ENCODE data around the gene MYL10.

Gene MYL10

DNA sequence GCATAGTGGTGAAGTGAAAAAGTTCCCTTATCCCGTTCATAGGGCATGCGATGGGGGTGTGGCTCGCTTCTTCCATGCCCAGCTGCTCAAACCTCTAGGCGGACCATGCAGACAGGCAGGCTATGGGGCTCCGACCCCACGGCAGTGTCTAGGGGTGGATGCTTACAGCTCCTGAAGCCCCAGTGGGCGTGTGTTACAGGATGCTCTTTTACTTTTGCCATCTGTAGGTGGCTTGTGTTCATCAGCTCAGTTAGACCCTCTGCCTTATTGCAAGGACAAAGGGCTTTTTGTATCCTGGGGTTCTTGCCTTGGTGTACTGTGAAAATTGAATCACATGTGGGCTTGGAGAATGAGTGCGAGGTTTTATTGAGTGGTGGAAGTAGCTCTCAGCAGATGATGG lies at the start of gene MYL10:
TSS of gene MYL10 (minus strand) at position 126 of the 400 bp plus-strand sequence. CDS start 178 bp downstream, outside the sequence.
- no peak for DNase-seq (ENCODE audit: low read depth in 2 of 2)

DNA sequence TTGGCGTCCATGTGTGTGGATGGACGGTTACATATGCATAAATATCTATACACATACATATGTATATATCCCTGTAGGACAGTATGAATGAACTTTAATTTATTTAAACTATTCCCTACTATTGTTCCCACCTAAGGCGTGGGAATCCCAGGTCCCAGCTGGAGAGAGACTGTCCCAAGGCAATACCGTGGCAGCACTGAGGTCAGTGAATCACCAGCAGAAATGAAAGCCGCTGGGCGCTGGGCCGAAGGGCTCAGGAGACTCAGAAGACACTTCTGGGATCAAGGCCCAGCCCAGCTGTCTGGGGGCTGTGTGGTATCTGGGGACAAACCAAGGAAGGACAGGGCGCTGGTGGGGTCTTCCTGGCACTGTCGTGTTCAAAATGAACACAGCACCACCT lies 49.6 kb upstream of the MYL10 start:
- DNase-seq (ENCODE audit: low read depth in 2 of 2): no peak

DNA sequence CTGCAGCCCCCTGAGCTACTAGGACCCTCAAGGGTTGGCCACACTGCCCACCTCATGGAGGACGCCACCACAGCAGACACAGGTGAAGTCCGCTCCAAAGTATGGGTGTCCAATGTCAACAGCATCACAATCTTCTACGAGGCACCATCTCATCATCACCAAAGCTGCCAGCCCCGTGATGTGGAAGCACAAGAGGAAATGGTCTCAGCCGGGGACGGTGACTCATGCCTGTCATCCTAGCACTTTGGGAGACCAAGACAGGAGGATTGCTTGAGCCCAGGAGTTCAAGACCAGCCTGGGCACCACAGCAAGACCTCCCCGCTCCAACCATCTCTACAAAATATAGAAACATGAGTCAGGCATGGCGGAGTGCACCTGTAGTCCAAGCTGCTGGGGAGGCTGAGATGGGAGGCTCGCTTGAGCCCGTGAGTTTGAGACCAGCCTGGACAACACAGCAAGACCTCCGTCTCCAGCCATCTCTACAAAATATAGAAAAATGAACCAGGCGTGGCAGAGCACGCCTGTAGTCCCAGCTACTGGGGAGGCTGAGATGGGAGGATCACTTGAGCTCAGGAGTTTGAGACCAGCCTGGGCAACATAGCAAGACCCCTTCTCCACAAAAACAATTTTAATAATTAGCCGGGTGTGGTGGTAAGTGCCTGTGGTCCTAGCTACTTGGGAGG lies 48.8 kb upstream of the MYL10 start:
- DNase-seq (ENCODE audit: low read depth in 2 of 2): no peak

GRCh38 chr7:101677391-101677790 lies 48.3 kb upstream of the MYL10 start:
- DNase-seq (ENCODE audit: low read depth in 2 of 2): no peak

- DNase-seq (ENCODE audit: low read depth in 2 of 2): no peak
Measured at GRCh38 chr7:101676956-101677355, 47.9 kb upstream of the MYL10 start.

- no peak for DNase-seq (ENCODE audit: low read depth in 2 of 2)
Measured at GRCh38 chr7:101676062-101676598, 47.0 kb upstream of the MYL10 start.

DNA sequence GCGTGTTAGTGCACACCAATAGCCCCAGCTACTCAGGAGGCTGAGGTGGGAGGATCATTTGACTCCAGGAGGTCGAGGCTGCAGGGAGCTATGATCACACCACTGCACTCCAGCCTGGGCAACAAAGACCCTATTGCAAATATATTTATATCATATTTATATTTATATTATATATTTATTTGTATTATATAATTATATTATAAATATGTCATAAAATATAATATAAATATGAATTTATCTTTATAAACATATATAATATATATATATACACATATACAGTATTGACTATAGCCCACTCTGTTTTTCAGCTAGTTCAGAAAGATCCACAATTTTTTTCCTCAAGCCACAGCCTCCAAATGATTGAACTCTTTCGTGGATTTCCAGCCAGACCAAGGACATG lies 45.3 kb upstream of the MYL10 start:
- DNase-seq (ENCODE audit: low read depth in 2 of 2): no peak

DNA sequence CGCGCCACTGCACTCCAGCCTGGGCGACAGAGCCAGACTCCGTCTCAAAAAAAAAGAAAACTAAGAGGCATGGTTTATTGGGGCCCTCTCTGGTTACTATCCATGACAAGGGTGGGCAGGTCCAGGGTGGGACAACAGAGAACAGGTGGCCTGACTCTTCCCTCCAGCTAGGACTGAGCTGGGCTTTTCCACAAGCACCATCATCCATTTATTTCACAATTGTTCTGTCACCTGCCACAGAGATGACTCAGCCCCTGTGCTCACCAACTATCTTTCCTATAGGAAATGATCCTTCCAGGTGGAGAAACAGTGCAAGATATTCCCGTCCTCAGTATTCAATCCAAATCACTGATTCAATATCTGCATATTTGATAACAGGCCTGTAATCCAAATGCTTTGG lies 44.9 kb upstream of the MYL10 start:
- no peak for DNase-seq (ENCODE audit: low read depth in 2 of 2)

DNA sequence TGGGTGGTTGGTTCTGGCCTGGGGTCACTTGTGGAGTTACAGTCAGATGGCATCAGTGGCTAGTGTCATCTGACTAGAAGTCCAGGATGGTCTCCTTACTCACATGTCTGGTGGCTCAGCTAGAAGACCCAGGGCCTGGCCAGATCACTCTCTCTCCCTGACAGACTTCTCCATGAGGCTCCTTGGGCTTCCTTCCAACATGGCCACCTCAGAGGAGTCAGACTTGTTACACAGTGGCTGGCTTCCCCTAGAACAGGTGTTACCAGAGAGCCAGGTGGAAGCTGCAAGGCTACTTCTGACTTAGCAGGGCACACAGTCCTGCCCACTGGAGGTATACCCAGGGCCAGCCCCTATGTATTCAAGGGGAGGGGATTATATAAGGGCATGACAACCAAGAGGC lies 44.2 kb upstream of the MYL10 start:
- DNase-seq (ENCODE audit: low read depth in 2 of 2): no peak

DNA sequence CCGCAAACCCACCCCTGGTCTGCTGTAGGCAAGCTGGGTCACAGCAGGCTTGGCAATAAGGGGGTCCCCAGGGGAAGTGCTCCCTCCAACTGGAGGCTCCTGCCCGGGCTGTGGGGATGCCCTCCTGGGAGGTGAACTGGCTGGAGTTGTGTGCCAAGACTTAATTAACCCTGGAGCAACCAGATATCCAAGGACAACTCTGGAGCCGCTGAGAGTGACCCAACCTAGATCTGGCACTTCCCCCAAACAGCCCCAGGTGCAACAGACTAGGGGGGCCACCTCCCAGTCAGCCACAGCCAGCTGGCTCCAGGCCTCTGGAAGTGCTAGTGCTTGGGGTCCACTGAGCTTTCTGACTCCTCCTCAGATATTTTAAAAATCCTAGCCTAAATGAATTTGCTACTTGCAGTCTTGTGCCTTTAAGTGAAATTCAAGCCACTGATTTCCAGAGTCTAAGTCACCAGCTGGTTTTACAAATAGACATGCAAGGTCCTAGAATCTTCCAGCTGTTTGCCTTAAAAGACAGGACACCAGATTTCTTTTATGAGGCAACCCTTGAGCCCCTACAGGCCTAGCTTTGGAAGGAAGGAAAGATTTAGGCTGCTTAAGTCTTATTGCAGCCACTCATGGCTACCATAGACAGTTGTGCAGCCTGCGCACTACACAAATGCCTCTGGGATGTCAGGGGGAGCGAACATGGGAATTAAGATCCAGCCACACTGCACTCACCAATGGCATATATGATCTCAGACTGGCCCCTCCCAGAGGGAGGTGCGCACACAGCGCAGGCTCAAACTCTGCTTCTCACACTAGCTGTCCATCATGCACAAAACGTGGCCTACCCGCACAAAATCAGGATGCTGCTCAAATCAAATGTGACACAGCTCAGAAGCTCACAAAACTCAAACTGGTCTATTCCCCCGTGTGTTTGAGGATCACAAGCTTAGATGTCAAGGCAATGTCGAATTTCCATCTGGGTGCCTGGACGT lies 42.6 kb upstream of the MYL10 start:
- DNase-seq (ENCODE audit: low read depth in 2 of 2): no peak

DNA sequence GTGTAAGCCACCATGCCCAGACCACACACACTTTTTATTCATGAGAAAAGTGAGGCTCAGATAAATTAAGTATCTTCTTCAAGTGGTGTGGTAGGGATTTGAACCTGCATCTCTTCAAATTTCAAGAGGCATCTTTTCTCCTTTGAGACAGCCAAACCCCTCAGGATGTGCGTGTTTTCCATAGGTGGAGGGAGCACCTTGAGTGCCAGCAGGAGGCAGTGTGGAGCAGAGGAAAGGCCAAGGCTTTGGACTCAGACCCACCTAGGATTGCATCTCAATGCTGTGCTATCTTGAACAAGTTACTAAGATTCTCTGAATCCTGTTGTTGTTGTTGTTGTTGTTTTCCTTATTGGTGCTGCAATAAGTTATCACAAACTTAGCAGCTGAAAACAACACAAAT lies 40.2 kb upstream of the MYL10 start:
- DNase-seq (ENCODE audit: low read depth in 2 of 2): no peak

DNA sequence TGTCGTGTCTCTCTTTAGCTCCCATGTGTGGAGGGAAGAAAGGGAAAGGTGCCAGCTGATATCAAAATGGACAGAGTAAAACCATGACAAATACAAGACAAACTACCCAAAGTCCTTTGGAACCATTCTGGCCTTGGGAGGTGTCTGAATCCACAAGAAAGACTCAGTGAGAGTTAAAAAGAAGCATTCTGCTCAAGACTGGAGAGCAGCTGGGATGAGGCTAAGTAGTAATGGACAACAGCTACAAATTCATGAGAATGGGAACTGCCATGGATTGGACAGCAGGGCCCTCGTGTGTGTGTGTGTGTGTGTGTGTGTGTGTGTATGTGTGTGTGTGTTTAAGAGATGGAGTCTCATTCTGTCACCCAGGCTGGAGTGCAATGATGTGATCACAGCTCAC lies 39.6 kb upstream of the MYL10 start:
- no peak for DNase-seq (ENCODE audit: low read depth in 2 of 2)

GRCh38 chr7:101667920-101668319 lies 38.8 kb upstream of the MYL10 start:
- no peak for DNase-seq (ENCODE audit: low read depth in 2 of 2)

DNA sequence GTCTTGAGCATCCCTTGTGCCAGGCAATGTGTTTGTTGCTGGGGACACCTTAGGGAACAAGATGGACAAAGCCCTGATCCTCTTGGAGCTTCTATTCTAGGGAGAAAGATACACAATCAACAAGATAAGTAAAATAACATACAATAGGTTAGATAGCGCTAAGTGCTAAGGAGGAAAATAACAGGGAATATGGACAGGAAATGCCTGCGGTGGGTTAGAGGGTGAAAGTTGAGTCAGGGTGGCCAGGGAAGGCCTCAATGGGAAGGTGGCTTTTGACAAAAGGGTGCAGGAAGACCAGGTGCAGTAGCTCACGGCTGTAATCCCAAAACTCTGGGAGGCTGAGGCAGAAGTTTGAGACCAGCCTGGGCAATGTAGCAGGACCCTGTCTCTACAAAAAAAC lies 38.3 kb upstream of the MYL10 start:
- no peak for DNase-seq (ENCODE audit: low read depth in 2 of 2)

DNA sequence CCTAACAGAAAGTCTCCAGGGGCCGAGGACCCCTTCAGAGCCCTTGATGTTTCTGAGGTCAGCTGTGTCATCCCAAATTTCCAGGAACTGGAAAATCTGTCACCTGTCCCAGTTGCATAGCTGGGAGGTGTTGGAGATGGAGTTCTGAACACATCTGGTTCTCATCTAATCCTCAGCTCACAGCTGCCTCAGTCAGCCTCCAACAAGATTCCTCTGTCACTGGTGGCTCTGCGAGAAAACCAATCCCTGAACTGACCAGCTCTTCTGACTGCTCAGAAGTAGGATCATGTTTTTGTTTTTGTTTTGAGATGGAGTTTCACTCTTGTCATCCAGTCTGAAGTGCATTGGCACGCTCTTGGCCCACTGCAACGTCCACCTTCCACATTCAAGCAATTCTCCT lies 37.6 kb upstream of the MYL10 start:
- no peak for DNase-seq (ENCODE audit: low read depth in 2 of 2)

DNA sequence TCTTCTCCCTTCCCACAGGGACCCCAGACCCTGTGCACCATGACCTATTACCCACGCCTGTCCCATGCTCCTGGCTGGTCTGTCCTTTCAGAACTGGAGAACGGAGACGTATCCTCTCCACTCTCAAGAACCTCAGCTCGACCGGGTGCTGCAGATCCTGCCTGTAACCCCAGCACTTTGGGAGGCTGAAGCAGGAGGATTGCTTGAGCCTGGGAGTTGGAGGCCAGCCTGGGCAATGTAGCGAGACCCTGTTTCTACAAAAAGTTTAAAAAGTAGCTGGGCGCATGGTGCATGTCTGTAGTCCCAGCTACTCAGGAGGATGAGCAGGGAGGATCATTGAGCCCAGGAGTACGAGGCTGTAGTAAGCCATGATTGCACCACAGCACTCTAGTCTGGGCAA lies 37.2 kb upstream of the MYL10 start:
- no peak for DNase-seq (ENCODE audit: low read depth in 2 of 2)

GRCh38 chr7:101664893-101665471 lies 35.9 kb upstream of the MYL10 start:
- no peak for DNase-seq (ENCODE audit: low read depth in 2 of 2)

DNA sequence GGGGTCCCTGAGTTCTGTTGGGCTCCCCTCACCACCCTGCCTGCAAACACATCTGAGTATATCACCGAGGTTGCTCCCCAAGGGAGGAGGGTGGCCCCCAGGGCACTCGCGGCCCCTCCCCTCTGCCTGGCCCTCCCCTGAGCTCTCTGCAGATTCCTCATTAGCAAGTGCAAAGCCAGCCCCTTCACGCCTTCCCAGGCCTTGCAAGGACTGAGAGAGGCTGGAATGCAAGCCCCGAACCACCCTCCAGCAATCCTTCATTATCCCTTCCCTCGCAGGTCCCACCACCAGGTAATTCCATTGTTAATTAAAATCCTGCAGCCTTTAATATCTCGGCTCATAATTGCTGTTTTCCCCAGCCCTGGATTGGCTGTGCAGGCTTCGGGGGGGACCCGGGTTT lies 35.3 kb upstream of the MYL10 start:
- DNase-seq (ENCODE audit: low read depth in 2 of 2): no peak

GRCh38 chr7:101663747-101664146 lies 34.7 kb upstream of the MYL10 start:
- no peak for DNase-seq (ENCODE audit: low read depth in 2 of 2)

DNA sequence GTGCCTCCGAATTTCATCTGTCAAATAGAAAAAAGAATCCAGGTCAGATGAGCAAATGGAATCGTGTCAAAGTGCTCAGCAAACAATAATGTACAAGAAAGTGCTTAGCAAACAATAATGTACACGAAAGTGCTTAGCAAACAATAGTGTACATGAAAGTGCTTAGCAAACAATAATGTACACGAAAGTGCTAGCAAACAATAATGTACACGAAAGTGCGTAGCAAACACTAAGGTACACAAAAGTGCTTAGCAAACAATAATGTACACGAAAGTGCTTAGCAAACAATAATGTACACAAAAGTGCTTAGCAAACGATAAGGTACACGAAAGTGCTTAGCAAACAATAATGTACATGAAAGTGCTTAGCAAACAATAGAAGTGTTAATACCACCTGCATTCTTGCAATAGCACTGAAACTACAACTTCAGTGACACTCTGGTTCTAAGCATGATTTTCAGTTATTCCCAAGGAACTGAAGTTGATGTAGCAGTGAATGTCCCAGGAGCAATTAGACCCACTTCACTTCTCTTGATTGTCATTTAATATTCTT lies 33.4 kb upstream of the MYL10 start:
- no peak for DNase-seq (ENCODE audit: low read depth in 2 of 2)

GRCh38 chr7:101659706-101660105 lies 30.6 kb upstream of the MYL10 start:
- DNase-seq (ENCODE audit: low read depth in 2 of 2): no peak

GRCh38 chr7:101657171-101657570 lies 28.1 kb upstream of the MYL10 start:
- no peak for DNase-seq (ENCODE audit: low read depth in 2 of 2)

Data from activated CD4-positive, alpha-beta T cell treated with anti-CD3 and anti-CD28 coated beads for 24 hours (primary cell).